OCI-LY1 (cell line): Measurements from ENCODE around the gene SMIM41.

Source experiments
- H2AFZ ChIP-seq: fragments of 200-600 bp; sonication (generic), shearing (Covaris generic); 2 replicates; pipeline ENCODE4 v1.6.0; 2014; ENCODE audit warnings: antibody characterized with exemption, mild to moderate bottlenecking, low read length
- H3F3A ChIP-seq: fragments of 200-600 bp; sonication (generic), shearing (Covaris generic); 2 replicates; pipeline ENCODE4 v1.6.0; 2014; ENCODE audit warnings: mild to moderate bottlenecking, antibody characterized with exemption, low read length, moderate library complexity; ENCODE audit not compliant: insufficient read depth
- H3K27ac ChIP-seq: fragments of 200-600 bp; sonication (generic); 2 replicates; pipeline ENCODE4 v1.5.1; 2014; ENCODE audit warnings: low read length, mixed run types, mild to moderate bottlenecking, low read depth; ENCODE audit not compliant: poor library complexity, severe bottlenecking
- H3K27me3 ChIP-seq: fragments of 200-600 bp; sonication (generic); 2 replicates; pipeline ENCODE4 v1.6.0; 2014; ENCODE audit warnings: antibody characterized with exemption, mild to moderate bottlenecking, low read length, moderate library complexity; ENCODE audit not compliant: insufficient read depth
- H3K36me3 ChIP-seq: fragments of 200-600 bp; sonication (generic); 2 replicates; pipeline ENCODE4 v1.6.1; 2014; ENCODE audit warnings: mild to moderate bottlenecking, antibody characterized with exemption, low read length, moderate library complexity, mixed read lengths; ENCODE audit not compliant: insufficient read depth
- H3K4me1 ChIP-seq: fragments of 200-600 bp; sonication (generic); 2 replicates; pipeline ENCODE4 v1.5.1; 2014; ENCODE audit warnings: mild to moderate bottlenecking, low read length, moderate library complexity; ENCODE audit not compliant: insufficient read depth, severe bottlenecking
- H3K4me2 ChIP-seq: fragments of 200-600 bp; sonication (generic), shearing (Covaris generic); 2 replicates; pipeline ENCODE4 v1.6.1; 2014; ENCODE audit warnings: low read length
- H3K4me3 ChIP-seq: fragments of 200-600 bp; sonication (generic); 2 replicates; pipeline ENCODE4 v1.5.1; 2014; ENCODE audit warnings: low read length, low read depth, mild to moderate bottlenecking, mixed read lengths; ENCODE audit not compliant: poor library complexity, severe bottlenecking
- H3K79me2 ChIP-seq: fragments of 200-600 bp; shearing (Covaris generic); 2 replicates; pipeline ENCODE4 v1.6.1; 2016; ENCODE audit warnings: mixed run types, low read length, mixed read lengths; ENCODE audit not compliant: insufficient read depth
- H3K9ac ChIP-seq: fragments of 200-600 bp; sonication (generic), shearing (Covaris generic); 2 replicates; pipeline ENCODE4 v1.6.1; 2014; ENCODE audit warnings: mild to moderate bottlenecking, low read length, mixed read lengths
- H3K9me2 ChIP-seq: fragments of 200-600 bp; sonication (generic), shearing (Covaris generic); 2 replicates; pipeline ENCODE4 v1.6.1; 2014; ENCODE audit warnings: low read depth, mild to moderate bottlenecking, low read length, mixed read lengths
- H3K9me3 ChIP-seq: fragments of 200-600 bp; shearing (Covaris generic); 2 replicates; pipeline ENCODE4 v1.6.1; 2014; ENCODE audit warnings: low read length, mixed read lengths
- H4K20me1 ChIP-seq: fragments of 200-600 bp; sonication (generic), shearing (Covaris generic); 2 replicates; pipeline ENCODE4 v1.6.0; 2016; ENCODE audit warnings: mild to moderate bottlenecking, low read length; ENCODE audit not compliant: insufficient read depth
- EZH2 ChIP-seq: fragments of 200-600 bp; sonication (generic), shearing (Covaris generic); IDR thresholded peaks from 2 replicates; pipeline ENCODE4 v1.8.0; 2017; ENCODE audit warnings: borderline replicate concordance, mixed run types, mild to moderate bottlenecking, antibody characterized with exemption, low read length, moderate library complexity, mixed read lengths
- TF ChIP-seq, protein P1 (sequence below): fragments of 200-600 bp; sonication (generic), shearing (Covaris generic); IDR thresholded peaks from 2 replicates; pipeline ENCODE4 v1.5.1; 2017; ENCODE audit warnings: mild to moderate bottlenecking, antibody characterized with exemption, low read length, moderate library complexity, mixed read lengths

Gene SMIM41

DNA sequence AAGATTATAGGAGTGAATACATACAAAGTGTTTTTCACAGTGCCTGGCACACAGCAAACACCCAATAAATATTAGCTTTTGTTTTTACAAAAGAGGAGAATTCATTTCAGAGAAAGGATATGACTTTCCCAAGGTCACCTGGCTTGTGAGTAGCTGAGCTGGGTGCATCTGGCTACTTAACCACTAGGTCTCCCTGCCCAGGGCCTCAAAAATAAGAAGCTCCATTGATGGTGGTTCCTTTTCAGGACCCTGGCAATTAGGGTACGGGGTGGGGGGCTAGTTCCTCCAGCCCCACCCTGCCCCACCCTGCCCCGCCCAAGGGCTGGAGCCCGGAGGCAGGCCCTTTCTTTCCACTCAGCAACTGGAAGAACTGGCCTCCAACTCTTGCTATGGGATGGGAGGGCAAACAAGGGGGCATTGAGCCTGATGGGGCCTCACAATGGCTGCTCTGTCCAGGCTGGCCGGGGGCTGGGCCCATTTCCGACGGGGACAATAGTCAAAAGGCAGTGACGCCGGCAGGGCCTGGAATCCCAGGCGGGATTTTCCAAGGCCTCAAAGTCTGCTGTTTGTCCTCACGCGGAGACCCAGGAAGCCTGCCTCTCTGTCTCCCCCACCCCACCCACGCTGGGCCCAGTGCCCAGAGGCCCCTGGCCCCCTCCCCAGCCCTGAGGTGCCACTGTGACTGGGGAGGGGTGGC lies 17.9 kb upstream of the SMIM41 start:
- H3K9me3 ChIP-seq: no peaks in the 10 kb centered on the region
- no peak for TF ChIP-seq EZH2
- TF ChIP-seq, protein P1, sequence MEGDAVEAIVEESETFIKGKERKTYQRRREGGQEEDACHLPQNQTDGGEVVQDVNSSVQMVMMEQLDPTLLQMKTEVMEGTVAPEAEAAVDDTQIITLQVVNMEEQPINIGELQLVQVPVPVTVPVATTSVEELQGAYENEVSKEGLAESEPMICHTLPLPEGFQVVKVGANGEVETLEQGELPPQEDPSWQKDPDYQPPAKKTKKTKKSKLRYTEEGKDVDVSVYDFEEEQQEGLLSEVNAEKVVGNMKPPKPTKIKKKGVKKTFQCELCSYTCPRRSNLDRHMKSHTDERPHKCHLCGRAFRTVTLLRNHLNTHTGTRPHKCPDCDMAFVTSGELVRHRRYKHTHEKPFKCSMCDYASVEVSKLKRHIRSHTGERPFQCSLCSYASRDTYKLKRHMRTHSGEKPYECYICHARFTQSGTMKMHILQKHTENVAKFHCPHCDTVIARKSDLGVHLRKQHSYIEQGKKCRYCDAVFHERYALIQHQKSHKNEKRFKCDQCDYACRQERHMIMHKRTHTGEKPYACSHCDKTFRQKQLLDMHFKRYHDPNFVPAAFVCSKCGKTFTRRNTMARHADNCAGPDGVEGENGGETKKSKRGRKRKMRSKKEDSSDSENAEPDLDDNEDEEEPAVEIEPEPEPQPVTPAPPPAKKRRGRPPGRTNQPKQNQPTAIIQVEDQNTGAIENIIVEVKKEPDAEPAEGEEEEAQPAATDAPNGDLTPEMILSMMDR: no peak
- no peaks in the 10 kb centered on the region for H3K79me2 ChIP-seq
- no peak overlapping the region for H3K27ac ChIP-seq
- H3K9ac ChIP-seq: no peak overlapping the region
- H3K4me1 ChIP-seq: peaks cover 20% of the 10 kb centered on the region
- no peak overlapping the region for H2AFZ ChIP-seq
- H3K4me2 ChIP-seq: no peak overlapping the region
- H3K9me2 ChIP-seq: no peaks in the 10 kb centered on the region
- H3F3A ChIP-seq: no peaks in the 10 kb centered on the region
- H3K27me3 ChIP-seq: no peaks in the 10 kb centered on the region; the same call in 1 of the 2 replicates
- H3K4me3 ChIP-seq: no peak overlapping the region
- H4K20me1 ChIP-seq: no peaks in the 10 kb centered on the region
- no peaks in the 10 kb centered on the region; the same call in 1 of the 2 replicates for H3K36me3 ChIP-seq

DNA sequence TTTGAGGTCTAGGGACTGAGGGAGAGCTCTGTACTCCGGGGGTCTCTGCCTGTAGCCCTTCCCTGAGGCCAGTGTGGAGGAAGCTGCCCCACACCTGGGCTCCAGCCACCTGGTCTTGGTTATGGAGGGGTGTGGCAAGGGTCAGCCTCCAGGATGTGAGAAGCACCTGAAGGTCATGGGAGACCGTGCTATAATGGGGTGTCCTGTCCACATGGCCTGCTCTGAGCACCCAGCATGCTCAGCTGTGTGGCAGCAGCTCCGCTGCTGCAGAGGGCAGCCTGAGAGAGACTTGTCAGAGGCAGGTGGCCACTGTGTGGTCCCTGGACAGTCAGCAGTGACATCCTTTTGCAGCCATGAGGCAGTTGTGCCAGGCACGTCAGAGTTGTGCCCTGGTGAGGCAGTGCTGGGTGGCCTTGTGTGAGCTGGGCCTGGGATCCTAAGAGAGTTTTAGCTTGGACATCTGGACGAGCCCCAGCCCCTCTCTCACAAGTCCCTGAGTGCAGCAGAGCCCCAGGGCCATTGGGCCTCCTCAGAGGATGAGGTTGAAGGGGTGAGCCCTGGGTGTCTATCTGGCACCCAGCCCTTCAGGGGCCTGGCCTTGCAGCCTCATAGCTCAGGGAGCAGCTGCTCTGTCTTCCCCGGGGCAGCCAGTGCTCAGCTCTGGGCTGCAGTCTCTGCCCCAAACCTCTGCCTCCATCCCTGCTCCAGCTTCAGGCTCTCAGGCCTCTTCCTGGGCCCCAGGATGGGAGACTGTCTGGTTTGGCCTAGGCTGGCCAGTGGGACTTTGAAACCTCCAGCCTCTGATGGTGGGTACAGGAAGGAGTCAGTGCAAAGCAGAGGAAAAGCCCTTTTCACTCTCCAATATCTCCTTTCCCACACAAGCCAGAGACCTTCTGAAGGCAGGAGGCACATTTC lies 17.1 kb upstream of the SMIM41 start:
- no peaks in the 10 kb centered on the region; the same call in 1 of the 2 replicates for H3K27me3 ChIP-seq
- no peaks in the 10 kb centered on the region; the same call in 1 of the 2 replicates for H3K36me3 ChIP-seq
- H3K4me3 ChIP-seq: no peak overlapping the region
- no peaks in the 10 kb centered on the region for H3K9me2 ChIP-seq
- no peak overlapping the region for H3K27ac ChIP-seq
- no peaks in the 10 kb centered on the region for H4K20me1 ChIP-seq
- H3K4me1 ChIP-seq: peaks cover 20% of the 10 kb centered on the region
- no peak overlapping the region for H2AFZ ChIP-seq
- no peak overlapping the region for H3K4me2 ChIP-seq
- H3K79me2 ChIP-seq: no peaks in the 10 kb centered on the region
- no peaks in the 10 kb centered on the region for H3K9me3 ChIP-seq
- no peaks in the 10 kb centered on the region for H3F3A ChIP-seq
- H3K9ac ChIP-seq: no peak overlapping the region
- no peak for TF ChIP-seq EZH2
- TF ChIP-seq, protein P1: no peak

DNA sequence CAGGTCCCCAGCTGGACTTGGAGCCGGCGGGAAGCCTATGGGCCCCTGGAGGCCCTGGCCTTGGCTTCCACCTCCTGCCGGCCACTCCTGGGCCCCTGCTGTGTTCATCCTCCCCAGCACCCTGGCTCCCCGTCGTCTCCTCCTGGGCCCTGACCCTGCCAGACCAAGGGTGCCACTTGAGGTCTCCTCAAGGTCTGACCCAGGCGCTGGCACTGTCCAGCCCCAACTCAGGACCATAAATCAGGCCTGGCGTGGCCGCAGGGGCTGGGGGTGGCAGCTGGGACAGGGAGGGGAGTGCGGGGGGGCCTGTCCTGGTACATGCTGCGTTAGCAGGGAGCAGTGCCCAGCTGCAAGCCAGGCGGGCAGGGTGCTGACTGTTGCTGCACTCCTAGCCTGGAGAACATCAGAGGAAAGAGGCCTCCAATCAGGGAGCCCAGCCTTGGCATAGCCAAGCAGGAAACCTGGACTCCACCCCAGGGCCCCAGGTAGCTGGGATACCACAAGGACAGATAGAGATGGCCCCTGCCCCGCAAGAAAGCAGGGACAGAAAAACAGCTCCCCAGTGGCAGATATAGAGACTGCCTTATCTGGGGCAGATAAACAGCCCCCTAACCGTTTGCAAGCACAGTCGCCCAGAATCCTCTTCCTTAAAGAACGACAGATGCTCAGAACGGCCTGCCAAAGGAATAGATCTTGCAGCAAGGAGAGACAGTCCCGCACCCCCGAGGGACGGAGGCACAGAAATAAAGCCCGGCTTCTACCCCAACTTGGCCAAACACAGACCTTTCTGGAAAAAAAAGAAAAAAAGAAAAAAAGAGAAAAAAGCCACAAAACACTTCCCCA lies 16.2 kb upstream of the SMIM41 start:
- no peaks in the 10 kb centered on the region for H3K36me3 ChIP-seq
- no peak overlapping the region for H2AFZ ChIP-seq
- H3K9me2 ChIP-seq: no peaks in the 10 kb centered on the region
- H3K4me3 ChIP-seq: no peak overlapping the region
- H3K4me2 ChIP-seq: no peak overlapping the region
- H4K20me1 ChIP-seq: no peaks in the 10 kb centered on the region
- H3K4me1 ChIP-seq: peaks cover 19% of the 10 kb centered on the region
- H3F3A ChIP-seq: no peaks in the 10 kb centered on the region
- no peak overlapping the region for H3K27ac ChIP-seq
- H3K79me2 ChIP-seq: no peaks in the 10 kb centered on the region
- no peak overlapping the region for H3K9ac ChIP-seq
- TF ChIP-seq, protein P1: no peak
- no peak for TF ChIP-seq EZH2
- no peaks in the 10 kb centered on the region for H3K9me3 ChIP-seq
- H3K27me3 ChIP-seq: no peaks in the 10 kb centered on the region; the same call in 1 of the 2 replicates
